DMS153 (cell line): Measurements from ENCODE around the gene STX8.
"Not testable (repeated sequence)": the region's sequence is repeated elsewhere in the genome, so short reads cannot be mapped to it uniquely, and the experiment has no call there.

Experiments used
- DNase-seq: peaks from one replicate; lab custom pipeline; 2025; lab: John Stamatoyannopoulos, UW

The STX8 gene

GRCh38 chr17:9498490-9498889 lies 77.1 kb downstream of the STX8 start:
- DNase-seq: no peak

DNA sequence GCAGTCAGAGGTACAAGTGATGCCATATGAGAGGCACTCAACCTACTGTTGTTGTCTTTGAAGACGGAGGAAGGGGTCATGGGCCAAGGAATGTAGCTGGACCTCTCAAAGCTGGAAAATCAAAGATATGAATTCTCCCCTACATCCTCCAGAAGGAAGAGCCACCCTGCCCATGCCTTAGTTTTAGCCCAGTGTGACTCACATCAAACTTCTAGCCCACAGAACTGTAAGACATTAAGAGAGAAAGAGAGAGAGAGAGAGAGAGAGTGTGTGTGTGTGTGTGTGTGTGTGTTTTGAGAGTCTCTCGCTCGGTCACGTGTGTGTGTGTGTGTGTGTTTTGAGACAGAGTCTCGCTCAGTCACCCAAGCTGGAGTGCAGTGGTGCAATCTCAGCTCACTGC lies 87.1 kb downstream of the STX8 start:
- no peak for DNase-seq

DNA sequence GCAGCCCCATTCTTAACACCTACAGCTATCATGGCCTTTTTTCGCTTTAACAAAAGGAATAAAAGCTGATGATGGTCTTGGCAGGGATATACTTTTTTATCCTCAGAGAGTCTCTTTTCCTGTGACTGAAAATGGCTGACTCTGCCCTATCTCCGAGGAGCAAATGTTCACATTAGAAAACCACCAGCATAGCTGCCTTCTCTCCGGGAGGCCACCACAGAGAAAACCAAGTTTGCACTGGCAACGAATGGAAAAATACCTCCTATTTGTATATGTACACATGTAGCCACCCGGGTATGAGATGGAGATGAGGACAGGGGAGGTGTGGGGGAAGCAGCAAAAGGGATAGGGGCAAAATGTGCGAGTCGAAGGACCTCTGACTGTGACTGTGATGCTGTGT lies 88.2 kb downstream of the STX8 start:
- no peak for DNase-seq

GRCh38 chr17:9484789-9485188 lies 90.8 kb downstream of the STX8 start:
- DNase-seq: no peak

DNA sequence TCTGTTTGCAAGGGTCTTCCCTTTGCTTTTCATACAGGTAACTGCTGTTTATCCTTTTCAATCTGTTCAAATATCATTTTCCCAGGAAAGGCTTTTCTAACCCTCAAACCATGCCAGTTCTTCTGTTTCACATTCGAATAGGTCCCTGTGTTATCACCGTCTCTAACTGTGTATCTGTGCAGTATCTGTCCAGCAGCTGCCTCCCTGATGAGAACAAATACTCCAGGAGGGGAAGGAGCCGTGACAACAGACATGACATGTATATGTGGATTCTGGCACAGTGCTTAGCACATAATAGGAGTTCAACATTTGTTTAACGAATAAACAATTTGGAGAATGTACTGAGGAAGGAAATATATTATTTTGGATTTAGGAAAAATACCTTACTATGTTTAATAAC lies 95.7 kb downstream of the STX8 start:
- DNase-seq: no peak

DNA sequence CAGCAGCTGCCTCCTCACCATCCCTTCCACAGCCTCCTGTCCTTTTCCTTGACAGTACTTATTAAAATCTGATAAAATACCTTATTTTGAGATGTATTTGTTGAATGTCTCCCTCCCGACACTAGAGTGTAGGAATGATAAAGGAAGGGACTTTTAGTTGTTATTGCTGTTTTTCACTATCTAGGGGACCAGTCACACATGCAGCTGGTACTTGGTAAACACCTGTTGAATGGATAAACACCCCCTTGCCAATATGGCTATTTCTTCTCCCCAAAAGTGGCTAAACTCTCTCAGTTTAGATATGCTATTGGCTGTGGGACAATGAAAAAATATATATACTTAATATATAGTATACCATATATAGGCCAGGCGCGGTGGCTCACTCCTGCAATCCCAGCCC lies 96.7 kb downstream of the STX8 start:
- DNase-seq: no peak

DNA sequence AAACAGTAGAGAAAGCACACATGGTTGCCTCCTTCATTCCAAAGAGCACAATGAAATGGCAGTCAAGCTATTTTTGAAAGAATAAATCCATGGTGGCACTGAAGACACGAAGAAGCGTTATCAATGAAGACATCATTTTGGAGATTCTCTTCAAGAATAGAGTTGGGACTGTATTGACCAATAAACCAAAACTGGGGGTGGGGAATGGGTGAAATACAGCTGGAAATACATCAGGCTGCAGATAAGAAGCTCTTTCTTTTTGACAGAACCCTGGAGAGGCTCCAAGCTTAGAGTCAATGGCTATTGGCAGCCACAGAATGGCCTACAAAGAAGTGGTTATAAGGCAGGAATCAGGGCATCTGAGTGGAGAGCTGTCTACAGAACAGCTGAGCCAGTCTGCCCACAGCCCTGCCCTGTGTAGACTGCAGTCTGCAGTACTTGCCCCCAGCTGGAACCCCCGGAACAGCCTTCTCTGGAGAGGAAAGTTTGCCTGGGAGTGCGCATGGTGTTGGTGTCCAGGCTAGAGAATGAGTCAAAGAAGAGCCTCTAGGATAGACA lies 100.4 kb downstream of the STX8 start:
- no peak for DNase-seq

DNA sequence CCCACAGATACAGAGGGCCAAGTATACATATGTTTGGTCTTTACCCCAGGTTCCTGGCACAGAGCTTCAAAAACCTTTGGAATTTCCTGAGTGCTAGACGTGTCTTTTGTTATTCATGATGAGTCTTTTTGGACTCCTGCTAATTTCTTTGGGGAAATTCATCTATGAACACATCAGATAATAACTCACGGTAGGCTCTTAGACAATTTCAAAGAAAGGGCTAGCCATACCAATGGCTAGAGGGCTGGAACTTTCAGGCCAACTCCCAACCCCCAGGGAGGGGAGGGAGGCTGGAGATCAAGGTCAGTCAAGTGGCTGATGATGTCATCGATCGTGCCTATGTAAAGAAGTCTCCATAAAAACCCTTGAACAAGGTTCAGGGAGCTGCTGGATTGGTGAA lies 101.9 kb downstream of the STX8 start:
- no peak for DNase-seq

DNA sequence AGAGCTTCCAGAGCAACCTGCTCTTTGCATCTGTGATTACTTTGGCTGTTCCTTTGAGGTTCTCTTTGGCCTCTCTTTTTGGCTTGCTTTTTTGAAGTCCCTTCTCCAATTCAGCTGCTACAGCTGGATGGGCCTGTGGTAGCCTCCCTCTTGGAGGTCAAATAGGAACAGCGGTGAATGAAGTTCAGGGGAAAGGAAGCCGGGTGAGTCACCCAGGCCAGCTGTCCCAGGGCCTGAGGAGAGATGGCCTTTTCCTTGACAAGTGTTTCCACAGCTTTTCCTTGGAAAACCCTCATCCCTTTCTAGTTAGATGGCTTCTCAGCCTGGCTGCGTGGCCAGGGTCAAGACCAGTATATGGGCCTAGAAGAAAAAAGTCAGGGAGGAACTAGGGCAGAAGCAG lies 103.1 kb downstream of the STX8 start:
- no peak for DNase-seq

DNA sequence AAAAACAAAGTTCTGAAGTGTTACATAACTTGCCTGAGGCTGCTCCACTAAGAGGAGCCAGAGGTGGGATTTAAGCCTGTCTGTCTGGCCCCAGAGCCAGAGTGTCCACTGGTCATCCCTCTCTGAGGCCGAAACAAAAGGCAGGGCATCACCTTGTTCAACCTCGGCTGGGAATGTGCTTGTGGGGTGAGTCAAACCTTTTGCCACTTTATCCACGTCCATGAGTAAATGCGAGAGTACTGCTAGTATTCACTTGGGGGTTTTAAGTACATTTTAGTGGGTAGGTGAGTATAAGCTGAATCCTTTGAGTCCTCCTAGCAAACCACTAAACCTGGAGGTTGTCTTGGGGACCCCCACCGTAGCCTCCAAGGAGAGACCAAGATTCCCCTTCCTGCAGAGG lies 103.5 kb downstream of the STX8 start:
- DNase-seq: no peak

GRCh38 chr17:9470171-9470570 lies 105.4 kb downstream of the STX8 start:
- no peak for DNase-seq

DNA sequence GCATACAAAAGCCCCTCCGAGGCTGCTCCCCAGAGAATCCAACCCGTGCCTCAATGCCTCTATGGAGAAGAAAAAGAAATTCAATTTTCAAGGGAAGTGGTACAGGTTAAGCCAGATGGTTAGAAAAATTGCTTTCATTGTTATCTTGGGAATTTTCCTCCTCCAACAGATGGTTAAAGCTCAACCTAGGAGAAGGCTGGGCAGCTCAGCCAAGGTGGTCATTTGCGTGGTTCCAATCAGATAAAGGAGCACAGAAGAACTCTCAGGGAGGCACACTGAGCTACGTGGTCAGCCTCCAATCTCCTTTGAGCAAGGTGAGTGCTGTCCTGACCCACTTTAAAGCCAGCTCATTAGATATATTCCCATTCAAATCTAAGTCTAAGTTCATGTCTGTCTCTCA lies 106.7 kb downstream of the STX8 start:
- DNase-seq: no peak

DNA sequence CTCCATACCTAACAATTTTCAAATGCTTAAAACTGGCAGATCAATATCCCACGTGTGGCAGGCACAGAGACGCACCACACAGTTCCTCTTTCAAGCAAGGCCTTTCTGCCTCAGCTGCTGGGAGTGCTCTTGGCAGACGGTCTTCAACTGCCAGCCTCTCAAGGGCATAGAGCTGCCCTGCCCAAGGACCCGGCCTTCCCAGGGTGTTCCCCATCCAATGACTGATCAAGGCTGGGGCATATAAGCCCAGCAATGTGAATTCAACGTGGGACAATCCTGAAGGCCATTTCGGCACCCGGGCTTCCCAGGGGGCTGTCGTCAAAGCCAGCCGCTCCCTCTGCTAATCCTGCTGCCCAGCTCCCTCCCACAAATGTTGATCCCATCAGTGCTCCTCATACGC lies 107.1 kb downstream of the STX8 start:
- DNase-seq: no peak

DNA sequence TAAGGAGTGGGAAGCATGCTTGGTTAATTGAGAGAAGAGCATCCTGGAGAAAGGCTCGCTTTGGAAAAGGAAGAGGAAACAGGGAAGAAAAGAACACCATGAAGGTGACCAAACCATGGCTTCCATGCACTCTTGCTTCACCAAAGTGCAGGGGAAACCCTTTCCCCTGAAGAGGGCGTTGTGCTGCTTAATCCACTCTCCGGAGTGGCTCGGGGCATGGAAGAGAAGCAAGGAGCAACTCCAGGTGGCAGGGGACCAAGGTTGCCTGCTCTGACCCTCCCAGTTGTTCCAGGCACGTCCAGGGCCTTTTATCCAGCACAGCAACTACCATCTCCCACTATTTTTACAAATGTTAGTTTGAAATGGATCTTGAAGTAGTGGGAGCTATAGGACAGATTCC lies 108.1 kb downstream of the STX8 start:
- no peak for DNase-seq

DNA sequence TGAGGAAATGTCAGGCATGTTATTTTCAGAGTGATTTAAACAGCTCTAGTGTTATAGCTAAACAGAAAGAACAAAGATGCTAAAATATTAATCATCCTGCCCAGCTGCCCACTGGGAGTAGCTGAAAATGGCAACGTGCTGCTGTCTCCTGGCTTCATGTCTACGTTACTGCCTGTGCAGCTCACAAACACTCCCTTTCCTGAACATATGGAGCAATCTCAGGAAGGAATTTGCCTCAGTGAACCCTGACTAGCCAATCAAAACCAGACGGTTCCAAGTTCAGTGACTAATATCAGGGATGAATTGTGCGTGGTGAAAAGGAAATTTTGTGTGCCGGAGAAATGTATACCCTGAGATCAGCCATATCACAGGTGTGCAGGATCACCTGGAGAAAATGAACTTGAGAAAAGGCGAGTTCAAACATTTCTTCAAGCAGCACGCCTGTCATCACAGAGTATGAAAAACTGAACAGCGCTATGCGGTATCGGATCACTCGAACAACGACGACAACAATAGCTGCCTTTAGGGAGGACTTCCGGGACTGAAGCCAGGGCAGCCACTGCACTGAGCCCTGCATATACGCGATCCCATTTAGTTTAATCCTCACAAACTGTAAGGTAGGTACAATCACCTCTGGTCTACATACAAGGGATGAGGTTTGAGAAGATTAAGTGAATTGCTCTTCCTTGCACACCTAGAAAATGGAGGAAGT lies 110.3 kb downstream of the STX8 start:
- no peak for DNase-seq

GRCh38 chr17:9457005-9457404 lies 118.6 kb downstream of the STX8 start:
- DNase-seq: no peak

DNA sequence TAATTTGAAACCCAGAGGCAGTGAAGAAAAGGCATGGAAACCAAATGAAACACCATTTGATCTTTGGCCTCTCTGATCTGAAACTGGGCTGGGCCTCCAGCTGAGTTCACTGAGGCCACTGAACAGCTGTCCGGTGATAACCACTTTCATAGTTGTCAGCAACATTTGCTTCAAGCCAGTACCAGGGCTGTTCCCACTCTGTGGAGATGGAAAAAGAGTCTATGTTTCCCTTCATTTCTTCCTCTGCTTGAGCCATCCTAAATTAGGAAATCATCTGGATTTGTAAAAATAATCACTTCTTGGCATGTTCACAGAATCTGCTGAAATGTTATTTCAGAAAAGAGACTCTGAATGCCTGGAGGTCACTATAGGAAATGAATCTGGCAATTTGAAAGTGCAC lies 119.3 kb downstream of the STX8 start:
- DNase-seq: no peak

- DNase-seq: no peak
These were observed 123.7 kb downstream of the STX8 start for GRCh38 chr17:9451934-9452333.

- not testable (repeated sequence) for DNase-seq
These were observed 128.3 kb downstream of the STX8 start for GRCh38 chr17:9447298-9447697.

DNA sequence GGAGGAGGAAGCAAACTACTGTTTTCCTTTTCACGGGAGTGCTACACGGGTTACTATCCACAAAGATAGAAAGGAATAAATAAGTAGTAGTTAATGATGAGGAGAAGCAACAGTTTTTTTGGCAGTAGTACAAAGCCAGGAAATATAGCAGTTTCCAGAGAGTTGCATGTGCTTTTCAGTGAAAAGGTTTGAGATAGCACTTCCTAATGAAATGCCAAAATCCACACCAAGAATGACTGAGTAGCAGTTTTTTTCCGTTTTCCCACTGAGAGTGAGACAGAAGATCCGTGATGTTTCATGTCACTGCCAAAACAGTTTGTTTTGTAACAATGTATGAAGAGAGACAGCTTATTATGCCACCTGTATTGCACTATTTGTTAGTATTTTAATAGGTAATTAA lies 129.1 kb downstream of the STX8 start:
- DNase-seq: no peak

- no peak for DNase-seq
These were observed 130.2 kb downstream of the STX8 start for GRCh38 chr17:9445424-9445823.

DNA sequence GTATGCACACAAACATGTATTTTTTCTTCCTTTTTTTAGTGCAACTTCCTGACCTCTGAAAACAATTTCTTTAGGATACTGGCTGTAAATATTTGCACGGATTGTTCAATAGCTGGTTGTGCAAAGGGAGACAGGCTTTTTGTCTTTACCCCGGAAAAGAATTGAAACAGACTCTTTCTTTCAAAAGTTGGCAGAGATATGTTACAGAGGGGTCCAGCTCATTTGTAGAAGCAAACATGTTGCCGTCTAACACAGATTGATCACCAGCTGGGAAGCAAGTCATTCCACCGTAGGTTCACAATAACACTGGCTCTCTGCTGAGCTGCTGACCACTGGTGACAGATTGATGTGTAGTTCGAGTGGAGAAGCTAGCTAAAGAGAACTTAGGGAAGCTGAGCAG lies 130.9 kb downstream of the STX8 start:
- no peak for DNase-seq

DNA sequence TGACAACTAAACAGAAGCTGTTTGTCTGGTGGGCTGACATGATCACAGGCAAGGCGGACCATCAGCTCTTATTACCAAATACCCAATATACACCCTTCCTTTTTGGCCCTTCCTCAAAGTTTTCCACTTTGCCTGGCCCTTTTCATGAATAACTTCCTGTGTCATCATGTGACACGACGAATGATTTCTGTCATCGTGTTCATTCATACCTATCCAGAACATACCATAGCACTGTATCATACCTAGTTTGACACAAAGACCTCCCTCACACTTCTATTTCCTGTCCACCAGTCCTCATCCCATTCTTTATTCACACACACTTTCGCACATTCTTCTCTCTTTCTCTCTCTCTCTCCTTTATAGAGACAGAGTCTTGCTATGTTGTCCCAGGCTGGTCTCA lies 131.8 kb downstream of the STX8 start:
- DNase-seq: no peak

GRCh38 chr17:9439851-9440250 lies 135.8 kb downstream of the STX8 start:
- DNase-seq: no peak
